Measurements from ENCODE around the gene PDHX.

DNA sequence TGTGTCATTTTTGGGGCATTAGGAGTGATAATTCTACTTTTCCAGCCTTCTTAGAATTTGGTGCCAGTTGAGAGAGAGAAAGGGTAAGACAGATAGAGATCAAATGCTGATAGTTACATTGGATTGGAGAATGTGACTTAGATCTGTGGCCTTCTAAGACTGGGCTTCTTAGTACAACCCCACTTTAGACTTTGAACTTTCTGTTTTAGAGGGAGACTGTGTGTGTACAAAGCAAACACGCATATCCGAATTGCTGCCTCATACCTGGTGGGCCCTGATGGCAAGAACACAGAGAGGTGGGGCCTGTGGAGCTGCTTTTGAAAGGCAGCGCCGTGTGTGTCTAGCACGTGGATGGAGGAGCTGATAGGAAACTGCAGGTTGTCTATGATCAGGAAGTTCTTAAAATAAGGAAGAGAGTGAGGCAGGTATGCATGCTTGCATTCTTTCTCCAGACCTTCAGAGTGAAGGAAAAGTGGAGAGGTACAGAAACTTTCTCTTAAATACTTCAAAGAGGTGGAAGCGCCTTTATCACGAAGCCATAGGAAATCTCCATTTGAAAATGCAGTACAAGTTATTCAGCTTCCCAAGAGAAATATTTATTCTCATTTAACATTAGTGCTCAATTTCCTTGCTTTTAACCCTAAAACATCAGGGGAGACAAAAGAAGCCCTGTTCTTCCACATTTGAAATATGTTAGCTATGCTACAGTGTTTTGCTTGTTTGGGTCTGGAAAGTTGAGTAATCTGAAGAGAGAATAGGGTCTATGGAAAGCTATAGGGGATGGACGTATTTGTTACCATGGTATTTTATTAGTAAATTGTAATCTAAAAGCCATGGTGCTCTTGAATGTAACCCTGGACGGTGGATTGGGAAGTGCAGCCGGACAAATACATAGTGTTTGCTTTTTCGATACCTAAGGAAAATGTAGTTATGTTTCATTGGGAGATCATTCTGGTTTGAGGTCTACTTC, 13.7 kb downstream of the PDHX start:
- TF ChIP-seq, protein P1, sequence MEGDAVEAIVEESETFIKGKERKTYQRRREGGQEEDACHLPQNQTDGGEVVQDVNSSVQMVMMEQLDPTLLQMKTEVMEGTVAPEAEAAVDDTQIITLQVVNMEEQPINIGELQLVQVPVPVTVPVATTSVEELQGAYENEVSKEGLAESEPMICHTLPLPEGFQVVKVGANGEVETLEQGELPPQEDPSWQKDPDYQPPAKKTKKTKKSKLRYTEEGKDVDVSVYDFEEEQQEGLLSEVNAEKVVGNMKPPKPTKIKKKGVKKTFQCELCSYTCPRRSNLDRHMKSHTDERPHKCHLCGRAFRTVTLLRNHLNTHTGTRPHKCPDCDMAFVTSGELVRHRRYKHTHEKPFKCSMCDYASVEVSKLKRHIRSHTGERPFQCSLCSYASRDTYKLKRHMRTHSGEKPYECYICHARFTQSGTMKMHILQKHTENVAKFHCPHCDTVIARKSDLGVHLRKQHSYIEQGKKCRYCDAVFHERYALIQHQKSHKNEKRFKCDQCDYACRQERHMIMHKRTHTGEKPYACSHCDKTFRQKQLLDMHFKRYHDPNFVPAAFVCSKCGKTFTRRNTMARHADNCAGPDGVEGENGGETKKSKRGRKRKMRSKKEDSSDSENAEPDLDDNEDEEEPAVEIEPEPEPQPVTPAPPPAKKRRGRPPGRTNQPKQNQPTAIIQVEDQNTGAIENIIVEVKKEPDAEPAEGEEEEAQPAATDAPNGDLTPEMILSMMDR (IDR thresholded peaks at IDR 0.05; ENCODE audit: insufficient read depth, low read depth, low read length), result no peak
- TF ChIP-seq EZH2 (IDR thresholded peaks at IDR 0.05; ENCODE audit: insufficient read depth, low read length), result no peak
